SIG-M5 treated with dmso at 0.1 percent for 504 hours (cell line): ENCODE measurements around the gene MTFP1.
"Not testable (repeated sequence)": the region's sequence is repeated elsewhere in the genome, so short reads cannot be mapped to it uniquely, and the experiment has no call there.

Source experiments
- DNase-seq: peaks from one replicate; lab custom pipeline; 2025; ENCODE audit not compliant: unreplicated experiment; lab: John Stamatoyannopoulos, UW

Gene MTFP1

DNA sequence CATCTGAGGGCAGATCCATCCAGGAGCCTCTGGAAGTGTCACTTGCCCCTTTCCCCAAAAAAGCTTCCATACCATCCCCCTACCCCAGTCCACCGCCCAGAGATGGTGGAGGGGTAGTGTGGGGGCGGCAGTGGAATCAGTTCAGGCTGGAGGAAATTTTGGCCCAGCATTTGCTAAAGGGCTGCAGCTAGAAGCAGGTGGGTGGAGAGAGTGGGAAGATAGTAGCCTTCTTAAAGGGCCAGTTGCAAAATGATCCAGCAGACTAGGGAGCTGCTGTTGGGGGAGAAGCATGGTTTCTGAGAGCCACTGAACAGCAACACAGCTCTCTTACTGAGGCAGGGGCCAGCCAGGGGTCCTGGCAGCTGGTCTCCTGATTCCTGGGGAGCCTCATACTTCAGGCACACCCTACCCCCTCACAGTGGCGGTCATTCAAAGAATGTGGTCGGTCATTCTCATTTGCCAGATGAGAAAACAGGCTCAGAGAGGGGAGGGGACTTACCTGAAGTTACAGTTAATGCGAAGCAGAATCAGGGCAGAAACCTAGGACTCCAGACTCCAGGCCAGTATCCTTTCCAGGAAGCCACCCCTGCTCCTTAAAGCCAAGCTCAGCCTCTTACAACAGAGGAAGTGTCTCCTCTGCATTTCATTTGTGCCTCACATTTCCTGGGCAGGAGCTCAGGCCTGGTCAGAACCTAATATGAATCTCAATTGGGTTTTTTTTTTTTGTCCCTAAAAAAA lies 23.4 kb upstream of the MTFP1 start:
- no peak for DNase-seq

DNA sequence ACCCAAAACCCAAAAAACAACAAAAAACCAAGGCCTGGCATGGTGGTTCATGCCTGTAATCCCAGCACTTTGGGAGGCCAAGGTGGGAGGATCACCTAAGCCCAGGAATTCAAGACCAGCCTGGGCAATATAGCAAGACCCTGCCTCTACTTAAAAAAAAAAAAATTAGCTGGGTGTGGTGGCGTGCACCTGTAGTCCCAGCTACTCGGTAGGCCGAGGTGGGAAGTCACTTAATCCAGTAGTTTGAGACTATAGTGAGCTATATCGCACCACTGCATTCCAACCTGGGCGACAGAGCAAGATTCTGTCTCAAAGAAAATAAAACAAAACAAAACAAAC lies 22.8 kb upstream of the MTFP1 start:
- not testable (repeated sequence) for DNase-seq

DNA sequence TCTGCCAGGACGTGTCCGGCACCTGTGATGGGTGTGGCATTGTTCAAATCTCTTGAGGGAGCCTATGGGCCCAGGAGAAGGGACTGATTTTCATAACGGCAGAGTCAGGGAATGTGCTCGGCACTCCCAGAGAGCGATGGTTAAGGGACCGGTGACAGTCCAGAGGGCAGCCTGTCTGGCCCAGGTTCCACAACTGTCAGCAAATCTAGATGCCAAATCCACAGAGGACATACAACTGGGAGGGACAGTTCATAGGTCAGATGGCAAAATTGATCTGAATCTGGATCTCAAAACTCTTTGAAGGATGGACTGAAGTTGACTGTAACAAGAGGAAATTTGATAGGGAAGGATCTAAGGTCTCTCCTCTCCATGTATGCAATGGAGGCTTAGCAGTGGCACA lies 21.3 kb upstream of the MTFP1 start:
- DNase-seq = no peak

DNA sequence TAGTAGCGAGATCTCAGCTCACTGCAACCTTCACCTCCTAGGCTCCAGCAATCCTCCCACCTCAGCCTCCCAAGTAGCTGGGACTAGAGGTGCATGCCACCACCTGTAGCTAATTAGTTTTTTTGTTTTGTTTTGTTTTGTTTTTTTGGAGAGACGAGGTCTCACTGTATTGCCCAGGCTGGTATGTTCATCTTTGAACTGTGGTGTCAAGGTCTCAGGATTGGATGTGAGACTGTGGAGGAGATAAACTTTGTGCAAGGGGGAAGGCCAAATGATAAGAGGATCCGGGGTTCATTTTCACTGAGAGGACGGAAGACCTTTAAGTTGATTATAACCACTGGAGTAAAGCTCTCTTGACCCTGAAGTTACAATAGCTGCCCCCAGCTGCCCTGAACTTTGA lies 19.8 kb upstream of the MTFP1 start:
- no peak for DNase-seq

DNA sequence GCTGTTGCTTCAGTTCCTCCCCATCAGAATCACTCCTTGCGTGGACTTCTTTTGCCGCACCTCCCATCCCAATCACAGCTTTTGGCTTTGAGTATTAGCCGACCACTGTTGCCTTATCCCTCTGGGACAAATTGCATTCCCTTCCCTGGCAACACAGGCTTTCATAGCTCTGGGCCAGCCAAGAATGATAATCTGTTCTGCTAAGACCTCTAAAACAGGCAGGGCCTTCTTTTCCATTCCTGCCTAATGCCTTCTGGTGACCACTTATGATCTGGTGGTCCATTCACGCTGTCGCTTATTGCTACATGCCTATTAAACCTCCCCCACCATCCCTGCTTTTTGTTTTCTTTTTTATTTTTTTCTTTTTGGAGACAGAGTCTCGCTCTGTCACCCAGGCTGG lies 19.2 kb upstream of the MTFP1 start:
- no peak for DNase-seq

DNA sequence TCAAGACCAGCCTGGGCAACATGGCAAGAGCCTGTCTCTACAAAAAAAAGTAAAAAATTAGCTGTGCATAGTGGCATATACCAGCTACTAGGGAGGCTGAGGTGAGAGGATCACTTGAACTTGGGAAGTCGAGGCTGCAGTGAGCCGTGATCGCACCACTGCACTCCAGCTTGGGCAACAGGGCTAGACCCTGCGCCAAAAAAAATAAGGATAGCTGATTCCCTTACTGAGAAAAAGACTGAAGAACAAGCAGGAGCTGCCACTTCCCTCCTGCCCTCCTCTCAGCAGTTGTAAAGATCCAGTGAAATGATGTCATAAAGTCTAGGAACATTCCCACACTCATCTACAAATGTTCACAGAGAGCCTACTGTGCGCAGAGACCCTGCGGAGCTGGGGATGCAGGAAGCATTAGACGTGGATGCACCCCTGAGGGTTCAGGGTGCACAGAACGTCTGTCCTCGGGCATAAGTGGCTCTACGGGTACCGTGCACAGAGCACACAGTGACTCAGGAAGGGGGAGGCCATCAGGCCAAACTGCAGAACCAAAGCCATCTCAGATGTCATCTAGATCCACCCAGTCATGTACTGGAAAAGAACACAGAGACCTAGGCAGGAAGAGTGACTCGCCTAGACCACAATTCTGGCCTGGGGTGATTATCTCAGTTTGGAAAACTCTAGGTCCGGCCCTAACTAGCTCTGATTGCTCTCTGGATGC lies 17.0 kb upstream of the MTFP1 start:
- DNase-seq = no peak

DNA sequence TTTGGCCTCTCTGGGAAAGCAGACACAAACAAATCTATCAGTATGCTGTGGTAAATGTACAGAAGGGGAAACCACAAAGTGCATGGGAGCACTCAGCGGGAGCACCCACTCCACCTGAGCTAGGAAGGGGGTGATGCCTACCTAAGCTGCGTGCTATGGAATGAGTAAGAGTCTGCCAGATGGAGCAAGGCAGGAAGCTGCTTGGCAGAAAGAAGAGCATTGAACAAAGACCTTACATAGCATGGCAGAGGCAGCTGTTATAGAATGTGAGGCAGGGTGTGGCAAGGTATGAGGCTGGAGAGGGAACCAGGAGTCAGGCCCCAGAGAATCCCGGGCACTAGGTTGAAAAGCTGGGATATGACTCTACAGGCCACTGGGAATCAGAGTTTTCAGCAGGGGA lies 13.8 kb upstream of the MTFP1 start:
- DNase-seq = no peak

DNA sequence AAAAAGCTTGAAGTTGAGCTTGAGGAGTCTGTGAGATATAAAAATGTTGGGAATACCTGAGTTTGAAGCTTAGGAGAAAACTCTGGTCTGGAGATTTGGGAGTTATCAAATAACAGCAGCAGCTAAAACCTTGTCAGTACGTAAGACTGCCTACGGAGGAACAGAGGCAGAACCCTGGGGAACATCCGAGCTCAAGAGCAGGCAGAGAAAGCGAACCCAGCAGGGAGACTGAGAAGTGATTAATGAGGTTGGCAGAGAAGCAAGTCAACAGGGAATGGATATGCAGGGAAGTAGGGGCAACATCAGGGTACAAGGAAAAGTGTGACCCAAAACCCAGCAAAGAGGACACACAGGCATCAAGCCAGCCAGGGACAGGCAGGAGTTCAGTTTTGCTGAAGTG lies 12.6 kb upstream of the MTFP1 start:
- no peak for DNase-seq

DNA sequence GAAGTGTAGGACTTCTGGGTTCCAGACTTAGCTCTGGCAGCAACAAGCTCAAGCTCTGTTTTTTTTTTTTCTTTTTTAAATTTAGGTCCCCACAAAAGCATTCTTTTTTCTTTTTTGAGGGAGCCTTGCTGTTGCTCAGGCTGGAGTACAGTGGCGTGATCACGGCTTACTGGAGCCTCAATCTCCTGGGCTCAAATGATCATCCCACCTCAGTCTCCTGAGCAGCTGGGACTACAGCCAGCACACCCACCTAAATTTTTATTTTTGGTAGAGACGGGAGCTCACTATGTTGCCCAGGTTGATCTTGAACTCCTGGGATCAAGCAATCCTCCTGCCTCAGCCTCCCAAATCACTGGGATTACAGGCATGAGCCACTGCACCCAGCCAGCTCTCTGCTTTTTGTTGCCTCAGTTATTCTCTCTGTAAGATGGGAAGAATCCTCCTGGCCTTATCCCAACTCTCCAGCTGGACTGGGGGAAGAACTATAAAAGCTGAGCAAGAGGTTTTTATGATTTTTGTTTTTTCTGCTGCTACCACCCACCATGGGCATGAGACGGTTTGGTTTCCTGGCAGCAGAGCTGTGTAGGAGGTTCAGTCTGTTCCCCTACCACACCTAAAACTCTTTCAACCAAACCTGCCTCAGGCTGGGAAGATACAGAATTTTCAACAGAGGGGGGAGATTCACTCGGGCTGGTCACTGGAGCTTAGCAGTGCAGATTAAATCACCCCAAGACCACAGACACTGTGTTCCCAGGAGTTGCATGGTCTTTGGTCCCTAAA lies 11.6 kb upstream of the MTFP1 start:
- no peak for DNase-seq

DNA sequence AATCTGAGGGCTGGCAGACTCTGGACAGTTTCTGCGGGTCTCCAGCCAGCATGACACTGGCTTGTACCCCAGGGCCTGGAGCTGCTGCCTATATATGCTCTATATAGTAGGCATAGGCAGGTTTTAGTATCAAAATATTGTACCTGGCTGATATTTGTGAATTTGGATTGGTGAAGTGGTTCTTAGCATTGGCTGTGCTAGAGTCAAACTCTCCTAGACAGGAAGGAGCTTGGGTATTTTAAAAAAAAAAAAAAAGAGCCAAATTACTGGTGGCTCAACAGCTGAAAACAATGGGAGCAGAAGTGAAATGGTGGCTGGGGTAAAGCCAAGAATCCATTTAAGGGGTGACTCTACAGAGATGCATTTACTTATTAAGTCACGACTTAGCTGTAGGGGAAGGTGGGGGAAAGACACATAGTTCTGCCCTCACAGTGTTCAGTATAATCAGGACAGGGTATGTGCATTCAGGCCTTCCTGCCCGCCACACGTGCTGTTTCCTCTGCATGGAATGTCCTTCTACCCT lies 11.0 kb upstream of the MTFP1 start:
- DNase-seq = no peak

DNA sequence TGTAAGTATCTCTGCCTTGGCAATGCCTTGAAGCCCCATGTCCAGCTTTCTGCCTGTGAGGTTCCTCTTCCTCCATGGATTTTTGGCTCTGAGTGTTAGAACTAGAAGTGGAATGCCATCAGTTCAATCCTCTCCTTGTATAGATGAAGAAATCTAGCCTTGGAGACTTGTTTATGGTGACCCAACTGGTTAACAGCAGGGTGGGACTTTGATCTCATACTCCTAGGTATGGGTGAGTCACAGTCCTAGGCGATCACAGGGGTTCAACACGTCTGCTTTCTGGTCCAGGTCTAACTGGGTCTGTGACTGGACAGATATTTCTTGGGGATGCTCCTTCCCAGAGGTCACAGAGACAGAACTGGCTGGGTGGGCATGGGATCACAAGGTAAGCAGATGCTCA lies 9.2 kb upstream of the MTFP1 start:
- DNase-seq = no peak

DNA sequence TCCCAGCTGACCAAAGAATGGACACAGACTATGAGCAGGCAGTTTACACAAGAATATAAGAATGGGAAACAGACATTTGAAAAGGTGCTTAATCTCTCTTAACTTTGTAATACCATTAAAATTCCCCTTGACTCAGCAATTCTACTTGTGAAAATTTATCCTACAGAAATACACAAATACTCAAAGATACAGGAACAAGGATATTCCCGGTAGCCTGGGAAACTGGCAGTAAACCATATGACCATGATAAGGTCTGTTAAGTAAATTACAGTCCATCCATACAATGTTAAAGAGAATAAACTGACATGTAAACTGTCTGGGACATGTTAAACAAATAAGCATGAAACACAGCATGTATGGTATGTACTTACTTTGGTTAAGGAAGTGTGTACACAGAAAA lies 8.7 kb upstream of the MTFP1 start:
- no peak for DNase-seq

DNA sequence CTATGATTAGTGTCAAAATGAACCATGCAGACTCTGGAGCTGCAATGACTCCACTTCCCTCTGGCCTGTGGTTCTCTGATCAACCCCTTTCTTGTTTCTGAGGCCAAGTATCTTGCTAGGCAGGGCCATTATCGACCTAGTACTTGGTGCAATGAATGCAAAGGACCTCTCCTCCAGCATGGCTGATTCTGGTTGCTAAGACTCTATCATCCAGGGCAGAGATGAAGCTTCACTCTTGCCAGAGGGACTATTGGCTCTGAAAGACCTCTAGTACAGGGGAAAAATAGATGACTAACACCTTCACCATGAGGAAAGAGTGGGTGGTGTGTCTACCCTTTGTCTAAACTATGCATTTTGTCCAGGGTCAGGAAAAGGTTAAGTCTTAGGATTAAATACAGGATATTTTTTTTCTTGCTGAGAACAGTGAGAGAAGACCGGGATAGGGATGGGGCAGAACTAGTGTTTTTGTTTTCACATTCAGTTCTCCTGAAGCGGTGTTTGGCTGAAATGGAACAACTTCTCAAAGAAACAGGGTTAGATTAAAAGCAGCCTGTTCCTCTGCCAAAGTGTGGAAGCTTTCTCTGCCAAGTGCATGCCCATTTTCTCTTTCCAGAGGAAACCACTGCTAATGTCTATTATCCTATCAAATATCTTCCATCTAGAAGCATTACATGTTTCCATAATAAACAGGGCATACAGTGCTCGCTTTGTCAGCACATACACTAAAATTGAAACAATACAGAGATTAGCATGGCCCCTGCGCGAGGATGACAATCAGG lies 5.0 kb upstream of the MTFP1 start:
- no peak for DNase-seq

DNA sequence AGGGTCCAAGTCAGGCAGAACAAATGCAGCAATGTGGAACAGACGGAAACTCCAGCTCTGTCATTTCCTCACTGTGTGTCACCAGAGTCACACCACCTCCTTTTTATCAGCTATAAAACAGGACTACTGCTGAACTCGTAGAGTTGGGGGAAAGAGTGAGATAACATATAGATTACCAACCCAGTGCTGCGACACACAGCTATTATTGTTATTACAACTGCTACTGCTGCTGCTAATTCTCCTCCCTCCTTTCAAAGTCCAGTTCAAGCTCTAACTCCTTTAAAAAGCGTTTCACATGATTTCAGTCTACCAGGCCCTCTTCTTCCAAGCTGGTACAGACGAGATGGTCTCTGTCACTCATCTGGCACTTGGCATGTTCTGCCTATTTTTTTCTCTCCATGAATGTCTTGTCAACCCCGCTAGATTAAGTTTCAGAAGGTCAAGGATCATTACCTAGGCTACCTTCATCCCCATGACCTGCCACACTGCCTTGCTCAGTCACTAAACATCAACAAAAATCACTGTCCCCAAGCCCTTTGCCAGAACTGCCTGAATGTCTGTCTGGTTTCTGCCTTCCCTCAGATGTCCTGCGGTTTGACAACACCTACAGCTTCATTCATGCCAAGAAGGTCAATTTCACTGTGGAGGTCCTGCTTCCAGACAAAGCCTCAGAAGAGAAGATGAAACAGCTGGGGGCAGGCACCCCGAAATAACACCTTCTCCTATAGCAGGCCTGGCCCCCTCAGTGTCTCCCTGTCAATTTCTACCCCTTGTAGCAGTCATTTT lies 3.7 kb upstream of the MTFP1 start:
- no peak for DNase-seq

DNA sequence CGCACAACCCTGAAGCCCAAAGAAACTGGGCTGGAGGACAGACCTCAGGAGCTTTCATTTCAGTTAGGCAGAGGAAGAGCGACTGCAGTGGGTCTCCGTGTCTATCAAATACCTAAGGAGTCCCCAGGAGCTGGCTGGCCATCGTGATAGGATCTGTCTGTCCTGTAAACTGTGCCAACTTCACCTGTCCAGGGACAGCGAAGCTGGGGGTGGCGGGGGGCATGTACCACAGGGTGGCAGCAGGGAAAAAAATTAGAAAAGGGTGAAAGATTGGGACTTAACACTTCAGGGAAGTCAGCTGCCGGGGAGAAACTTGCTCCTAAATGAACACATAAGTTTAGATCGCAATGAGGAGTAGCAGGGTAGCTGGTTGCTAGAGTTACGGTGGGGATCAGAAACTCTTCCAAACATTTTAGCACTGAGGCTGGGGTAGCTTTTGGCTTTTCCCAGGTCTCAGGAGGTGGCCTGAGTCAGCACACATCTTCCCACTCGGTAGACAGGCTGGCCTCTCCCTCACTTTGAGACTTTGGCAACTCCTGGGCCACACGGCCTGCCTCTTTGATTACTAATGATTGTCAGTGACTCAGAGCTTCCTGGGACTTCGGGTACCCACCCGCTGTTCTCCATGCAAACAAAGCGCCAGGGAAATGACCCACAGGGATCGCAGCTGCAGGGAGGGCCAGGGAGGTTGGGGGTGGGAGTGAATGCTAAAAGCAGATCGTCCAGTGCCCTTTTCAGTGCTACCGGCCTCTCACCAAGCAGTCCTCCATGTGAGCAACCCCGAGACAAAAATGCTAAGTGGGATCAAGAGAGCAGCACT lies 2.9 kb upstream of the MTFP1 start:
- DNase-seq = peak; percentile 63

DNA sequence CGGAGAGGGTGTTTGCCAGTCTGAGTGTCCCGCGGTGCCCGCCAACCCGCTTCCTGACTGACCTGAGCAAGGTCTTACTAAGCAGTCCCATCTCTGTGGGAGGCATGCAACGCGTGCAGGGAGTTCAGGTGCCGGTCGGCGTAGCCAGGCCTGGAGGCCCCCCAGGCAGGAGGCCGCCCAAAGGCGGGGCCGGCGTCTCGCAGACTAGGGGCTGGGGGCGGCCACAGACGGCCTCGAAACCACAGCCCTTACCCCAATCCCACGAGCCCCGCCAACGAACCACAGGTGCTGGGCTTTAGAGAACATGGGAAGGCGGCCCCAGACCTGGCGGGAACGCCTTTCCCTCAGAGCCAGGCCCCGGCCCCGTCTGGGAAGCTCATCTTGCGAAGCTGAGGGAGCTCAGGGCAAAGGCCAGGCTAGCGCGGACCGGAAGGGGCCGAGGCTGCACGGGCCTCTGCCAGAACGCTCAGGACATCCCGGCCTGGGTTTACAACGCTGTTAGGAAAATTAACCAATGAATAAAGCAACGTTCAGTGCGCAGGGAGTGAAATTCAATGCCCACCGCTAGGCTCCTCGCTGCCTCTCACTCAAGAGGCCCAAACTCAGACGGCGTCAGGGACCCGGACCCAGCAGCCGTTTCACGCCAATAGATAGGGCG lies 2.1 kb upstream of the MTFP1 start:
- DNase-seq = no peak

DNA sequence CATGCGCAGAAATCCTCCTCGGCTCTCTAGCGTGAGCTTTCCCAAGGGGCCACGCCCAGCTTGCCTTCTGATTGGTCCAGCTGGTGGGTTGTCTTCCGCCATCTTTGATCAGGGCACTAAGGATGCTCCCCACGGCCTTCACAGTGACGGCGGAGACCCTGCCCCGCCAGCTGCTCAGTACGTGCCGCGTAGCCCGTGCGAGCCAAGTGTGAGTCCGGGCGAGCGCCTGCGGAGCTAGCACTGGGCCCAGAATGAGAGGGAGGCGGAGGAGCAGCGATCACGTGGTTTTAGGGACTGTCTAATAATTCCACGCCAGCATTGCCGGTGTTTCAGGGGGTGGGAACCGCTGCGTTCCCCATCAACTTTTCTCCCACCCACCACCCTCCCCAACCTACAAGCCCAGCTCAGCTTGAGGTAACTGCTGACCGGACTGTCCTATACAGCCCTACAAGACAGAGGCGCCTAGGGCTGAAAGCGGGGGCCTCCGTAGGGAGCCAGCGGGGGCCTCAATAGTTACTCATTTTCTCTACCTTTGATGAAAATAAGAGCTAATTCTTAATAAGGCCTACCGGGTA lies 1.5 kb upstream of the MTFP1 start:
- peak; percentile 98 for DNase-seq

DNA sequence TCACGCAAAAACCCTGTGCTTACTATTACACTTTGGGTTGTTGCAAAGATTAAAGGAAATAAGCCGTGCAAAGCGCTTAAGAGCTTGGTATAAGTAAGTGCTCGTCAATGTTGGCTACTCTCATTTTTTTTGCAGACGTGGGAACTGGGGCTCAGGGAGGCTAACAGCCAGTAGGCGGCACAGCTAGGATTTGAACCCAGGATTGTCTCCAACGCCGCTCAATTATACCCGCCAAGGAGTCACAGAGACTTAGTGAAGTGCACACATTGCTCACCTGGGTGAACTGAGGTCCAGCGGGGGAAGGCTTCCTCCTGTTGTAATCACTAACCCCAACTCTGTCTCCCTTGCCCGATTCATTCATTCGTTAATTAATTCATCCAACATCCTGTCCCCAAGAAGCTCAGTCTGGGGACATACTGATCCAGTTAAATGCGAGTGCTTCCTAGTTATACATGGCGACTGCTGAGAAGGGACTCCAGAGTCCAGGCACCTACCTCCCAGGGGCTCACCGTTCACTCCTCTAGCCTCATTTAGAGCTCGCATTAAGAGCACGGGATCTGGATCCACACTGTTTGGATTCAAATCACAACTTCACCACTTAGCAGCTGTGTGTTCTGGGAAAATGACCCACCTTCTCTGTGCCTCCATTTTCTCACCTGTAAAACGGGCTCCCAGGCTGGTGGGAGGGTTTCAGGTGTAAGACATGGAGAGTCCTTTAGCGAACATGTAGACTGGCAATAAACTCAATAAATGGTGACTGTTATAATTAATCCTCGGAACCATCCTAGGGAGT lies 838 bp upstream of the MTFP1 start:
- peak; percentile 26 for DNase-seq
